Stimulated activated CD8-positive, alpha-beta memory T cell treated with anti-CD3 and anti-CD28 coated beads, Interleukin-7, amount 100 ng/mL, for 4 hours (primary cell): ENCODE results near the gene ZNF618.

Experiments
- DNase-seq, 2 donors: peaks; one replicate each; pipeline ENCODE4 v3.0.0-alpha.2; 2020; ENCODE audit warnings: low read depth in 2 of 2

ZNF618 gene

DNA sequence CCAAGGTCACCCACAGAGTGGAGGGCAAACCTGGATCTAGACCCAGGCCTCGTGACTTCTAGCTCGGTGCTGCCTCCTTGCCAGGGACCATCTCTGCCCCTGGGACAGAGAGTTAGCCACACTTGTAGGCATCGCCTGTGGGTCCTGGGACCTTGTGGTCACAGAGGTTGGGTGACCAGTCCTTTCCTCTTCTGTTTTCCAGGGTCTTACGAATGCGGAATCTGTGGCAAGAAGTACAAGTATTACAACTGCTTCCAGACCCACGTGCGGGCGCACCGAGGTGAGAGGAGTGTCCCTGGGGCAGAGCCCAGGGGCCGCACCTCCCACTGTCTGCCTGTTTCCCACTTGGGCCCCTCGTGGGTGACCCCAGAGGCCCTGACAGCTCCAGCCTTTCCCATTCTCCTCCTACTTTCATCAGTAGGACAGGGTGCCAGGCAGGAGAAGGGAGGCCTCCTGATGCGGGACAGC lies 125.7 kb downstream of the ZNF618 start:
- DNase-seq, result no peak

DNA sequence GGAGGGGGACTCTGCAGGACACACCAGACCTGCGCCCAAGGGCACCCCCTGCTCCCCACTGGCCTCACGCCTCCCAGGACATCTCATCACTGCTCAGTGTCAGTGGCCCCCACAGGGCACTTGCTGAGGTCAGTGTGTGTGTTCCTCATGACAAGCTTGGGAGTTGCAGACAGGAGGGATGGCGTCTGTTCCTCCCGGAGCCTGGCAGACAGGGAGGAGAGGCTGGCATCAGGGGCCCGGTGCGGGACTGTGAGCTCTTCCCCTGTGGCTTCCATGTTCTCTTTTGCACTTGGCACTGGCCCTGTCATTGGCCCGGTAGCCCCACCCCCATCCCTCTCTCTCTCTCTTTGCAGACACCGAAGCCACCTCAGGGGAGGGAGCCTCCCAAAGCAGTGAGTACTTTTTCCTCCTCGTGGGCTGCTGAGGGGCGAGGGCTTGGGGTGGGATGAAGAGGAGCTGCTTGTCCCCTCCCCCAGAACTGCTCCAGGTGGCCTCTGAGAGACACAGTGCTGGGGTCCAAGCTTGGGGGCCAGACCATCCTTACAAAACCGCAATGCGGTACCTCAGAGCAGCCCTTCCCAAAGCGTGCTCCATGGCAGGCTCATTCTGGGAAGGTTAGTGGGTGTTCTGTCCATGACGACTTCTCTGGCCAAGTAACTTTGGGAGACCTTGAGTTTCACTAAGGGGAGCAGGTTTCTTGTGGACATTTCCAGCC lies 126.3 kb downstream of the ZNF618 start:
- DNase-seq, result no peak

DNA sequence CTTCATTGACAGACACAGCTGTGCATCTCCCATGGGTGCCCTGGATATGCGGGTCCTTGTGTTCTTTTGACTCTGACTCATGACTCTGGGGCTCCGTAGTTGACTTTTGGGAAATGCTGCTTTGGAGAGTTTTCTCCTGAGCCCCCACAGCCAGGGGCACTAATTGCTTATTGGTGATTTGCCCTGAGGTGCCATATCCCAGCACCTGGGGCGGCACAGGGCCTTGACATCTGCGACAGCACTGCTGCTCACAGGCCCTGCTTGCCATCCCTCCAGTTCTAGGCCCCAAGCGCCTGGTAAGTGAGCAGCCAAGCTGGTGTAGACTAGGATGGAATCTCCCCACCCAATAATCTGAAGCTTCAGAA lies 126.9 kb downstream of the ZNF618 start:
- DNase-seq, result no peak

DNA sequence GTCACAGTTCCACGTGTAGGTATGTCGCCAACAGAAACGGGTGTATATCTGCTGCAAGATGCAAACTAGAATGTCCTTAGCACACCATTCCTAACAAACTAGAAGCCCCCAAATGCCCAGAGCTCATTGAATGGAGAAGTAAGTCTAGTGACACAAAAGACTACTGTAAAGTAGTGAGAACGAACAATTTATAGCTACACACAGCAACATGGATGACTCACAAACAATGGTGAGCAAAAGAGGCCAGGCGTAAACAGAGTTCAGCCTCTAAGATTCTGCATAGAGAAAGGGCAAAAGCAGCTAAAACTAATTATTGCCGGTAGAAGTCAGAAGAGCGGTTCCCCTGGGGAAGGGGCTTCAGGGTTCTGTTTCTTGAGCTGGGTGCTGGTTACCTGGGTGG lies 127.2 kb downstream of the ZNF618 start:
- DNase-seq, result no peak

DNA sequence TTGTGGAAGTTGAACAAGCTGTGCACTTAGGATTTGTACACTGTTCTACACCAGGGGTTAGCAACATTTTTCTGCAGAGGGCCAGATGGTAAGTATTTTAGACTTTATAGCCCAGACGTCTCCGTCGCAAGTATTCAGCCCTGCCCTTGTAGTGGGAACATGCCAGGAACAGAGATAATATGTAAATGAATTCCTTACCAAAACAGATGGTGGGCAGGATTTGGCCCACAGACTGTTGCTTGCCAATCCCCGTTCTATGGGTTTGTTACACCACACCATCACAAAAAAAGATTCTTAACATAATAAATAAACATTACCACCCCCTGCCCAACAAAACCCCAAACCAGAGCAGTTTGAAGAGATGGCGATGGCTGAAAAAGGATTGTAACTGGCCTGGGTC lies 127.6 kb downstream of the ZNF618 start:
- no peak for DNase-seq

DNA sequence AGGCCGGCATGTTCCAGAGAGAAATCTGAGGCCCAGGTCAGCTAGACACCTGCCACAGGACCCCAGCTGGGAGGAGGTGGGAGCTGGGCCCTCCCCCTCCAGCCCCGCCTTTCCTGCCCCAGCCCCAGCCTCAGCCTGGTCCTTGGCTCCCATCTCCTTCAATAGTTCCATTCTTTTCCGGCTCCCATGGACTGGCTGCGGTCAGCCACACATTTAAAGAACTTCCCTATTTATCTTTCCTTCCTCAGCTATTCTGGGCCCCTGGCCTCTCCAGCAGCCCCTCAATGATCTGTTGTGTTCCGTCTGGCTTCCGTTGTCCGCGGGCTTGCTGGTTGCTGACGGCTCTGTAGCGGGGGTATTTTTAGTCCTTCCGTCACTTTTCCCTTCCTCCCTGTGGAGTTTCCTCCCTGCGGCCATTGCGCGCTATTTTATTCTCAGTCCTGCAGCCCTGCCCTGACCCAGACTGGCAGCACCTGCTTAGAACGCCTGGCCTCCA lies 128.2 kb downstream of the ZNF618 start:
- DNase-seq, result no peak

DNA sequence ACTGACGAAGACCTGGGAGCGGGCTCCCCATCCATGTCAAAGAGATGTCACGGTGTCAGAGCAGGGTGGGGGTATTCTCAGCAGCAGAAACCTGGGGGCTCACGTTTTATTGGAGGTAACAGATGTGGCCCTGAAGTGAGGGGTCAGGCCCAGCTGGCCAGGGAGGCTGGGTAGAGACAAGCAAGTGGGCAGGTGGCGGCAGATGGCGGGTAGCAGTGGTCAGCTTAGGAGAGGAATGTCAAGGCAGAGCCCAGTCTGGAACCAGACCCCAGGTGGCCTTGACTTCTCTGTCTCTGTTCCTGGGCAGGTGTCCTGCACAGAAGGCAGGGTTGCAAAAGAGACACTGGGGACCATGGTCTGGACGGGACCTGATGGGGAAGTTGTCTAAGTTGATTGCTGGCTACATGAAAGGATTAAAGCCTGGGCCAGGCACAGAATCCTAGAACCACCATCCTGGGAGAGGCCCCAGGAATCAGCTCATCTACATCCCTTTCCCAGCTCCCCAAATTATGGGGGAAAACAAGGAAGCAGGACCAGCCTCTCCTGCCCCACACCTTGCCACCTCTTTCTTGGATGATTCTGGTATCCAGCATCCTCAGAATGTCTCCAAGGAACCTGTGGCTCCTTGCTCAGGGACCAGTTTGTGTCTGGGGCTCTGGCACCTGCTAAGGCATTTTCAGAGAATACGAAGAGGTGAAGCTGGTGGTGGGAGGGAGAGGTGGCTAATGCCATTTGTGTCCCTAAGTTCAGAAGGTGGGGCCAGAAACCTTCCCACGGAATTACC lies 129.5 kb downstream of the ZNF618 start:
- DNase-seq, result no peak

DNA sequence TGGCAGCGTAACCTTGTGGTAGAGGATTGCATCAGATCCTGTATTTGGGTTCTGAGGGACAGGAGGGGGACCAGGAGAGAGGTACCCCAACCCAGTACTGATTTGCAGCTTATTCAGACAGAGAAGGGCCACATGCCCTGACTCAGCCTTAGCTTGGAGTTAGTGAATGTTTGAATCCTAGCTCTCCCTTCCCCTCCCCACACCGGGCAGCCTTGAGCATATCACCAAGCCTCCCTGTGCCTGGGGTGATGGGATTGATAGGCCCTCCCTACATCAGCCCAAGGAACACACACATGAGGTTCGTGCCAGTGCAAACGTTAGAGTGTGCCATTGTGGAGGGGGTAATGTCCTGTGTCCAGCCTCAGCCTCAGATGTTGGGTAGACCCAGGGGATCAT lies 130.0 kb downstream of the ZNF618 start:
- DNase-seq, result no peak

DNA sequence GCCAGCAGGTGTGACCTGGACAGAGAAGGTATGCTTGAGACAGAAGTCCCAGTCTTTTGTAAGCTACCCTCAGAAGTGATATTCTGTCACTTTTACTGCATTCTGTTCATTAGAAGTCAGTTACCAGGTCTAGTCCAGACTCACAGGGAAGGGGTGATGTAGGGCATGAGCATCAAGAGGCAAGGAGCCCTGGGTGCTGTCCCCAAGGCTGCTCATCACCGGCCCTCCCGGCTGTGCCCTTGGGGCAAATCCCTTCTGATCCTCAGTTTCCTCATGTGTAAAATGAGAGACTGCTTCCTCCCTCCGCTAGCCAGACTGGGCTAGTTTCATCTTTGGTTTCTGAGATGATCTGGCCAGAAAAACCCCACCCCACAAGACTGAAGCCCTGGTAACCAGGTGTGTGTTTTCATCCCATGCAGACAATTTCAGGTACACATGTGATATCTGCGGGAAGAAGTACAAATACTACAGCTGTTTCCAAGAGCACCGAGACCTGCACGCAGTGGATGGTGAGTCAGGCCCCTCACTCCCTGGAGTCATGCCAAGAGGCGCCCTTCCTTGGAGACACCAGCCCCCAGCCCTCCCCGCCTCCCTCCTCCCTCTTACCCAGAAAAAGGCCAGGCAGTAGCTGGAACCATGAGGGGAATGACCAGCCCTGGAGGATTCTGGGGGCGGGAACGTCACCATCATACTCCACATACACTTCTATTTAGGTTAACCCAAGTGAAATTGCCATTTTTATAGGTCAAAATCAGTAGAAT lies 131.0 kb downstream of the ZNF618 start:
- DNase-seq, result no peak

DNA sequence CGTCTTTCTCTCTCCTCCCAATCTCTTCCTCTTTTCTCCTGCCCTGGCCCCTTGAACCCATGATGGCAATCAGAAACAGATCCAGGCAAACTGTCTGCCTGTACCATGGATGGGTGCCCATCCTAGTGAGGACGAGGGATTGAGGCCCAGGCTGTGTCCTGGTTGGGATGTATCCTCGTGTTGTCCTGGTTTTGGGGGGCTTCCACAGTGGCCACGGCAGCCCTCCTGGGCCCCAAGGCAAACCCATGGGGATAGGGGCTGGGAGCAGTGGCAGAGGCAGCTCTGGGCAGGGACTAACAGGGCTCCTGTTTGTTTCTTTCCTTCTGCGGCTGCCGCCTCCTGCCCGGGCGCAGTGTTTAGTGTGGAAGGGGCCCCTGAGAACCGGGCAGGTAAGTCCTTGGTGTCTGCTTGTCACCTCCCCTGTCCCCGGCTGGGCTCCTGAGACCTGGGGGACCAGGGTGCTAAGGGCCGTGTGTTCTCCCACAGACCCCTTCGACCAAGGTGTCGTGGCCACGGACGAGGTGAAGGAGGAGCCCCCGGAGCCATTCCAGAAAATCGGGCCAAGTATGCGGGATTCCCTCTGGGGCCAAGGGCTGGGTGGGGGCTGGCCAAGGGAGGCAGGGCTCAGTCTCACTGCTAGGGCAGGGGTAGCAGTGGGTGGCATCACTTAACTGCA lies 132.0 kb downstream of the ZNF618 start:
- no peak for DNase-seq

DNA sequence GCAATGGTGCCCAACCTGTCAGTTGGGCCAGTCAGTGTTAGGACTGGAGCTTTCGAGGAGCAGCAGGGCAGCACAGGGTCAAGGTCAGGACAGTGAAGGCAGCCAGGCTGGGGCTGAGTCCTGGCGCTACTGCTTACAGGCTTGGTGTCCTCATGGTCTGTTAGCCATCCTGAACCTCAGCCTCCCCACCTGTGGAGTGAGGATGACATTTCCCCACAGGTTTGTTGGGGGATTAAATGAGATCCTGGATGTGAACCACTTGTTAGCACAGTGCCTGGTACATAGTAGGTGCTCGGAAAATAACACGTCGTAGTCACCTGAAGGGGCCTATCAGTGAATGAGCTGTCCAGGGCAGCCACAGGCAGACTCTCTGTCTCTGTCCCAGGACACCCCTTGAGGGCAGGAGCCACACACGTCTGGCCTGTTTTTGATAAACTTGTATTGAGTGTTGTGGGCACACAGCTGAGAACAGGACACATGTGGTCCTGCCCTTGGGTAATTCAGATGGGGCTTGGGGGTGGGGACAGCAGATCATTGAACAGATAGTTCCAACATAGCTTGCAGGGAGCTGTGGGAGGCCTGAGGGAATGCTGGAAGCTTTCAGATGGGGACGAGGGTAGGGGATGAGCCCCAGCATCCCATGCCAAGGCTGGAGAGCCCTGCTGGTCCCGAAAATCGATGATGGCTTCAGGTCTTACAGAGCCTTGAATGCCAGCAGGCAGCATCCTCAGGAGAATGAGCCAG lies 132.7 kb downstream of the ZNF618 start:
- no peak for DNase-seq

DNA sequence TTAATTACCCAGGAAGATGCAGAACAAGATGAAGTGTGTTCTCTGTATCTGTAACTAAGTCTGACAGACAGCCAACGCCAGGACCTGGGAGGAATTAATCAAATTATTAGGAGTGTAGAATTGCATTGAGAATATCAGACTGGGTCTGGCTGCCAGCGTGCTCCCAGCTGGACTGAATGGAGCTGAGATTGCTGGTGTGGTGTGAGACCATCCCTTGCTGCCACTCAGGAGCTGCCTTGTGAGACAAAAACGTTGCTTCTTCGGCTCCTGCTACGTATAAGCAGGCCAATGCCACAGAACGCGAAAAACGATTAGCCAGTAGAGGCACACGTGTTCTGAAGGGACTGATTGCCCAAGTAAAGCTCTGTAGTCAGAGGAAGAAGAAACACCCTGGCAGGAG lies 135.2 kb downstream of the ZNF618 start:
- no peak for DNase-seq

DNA sequence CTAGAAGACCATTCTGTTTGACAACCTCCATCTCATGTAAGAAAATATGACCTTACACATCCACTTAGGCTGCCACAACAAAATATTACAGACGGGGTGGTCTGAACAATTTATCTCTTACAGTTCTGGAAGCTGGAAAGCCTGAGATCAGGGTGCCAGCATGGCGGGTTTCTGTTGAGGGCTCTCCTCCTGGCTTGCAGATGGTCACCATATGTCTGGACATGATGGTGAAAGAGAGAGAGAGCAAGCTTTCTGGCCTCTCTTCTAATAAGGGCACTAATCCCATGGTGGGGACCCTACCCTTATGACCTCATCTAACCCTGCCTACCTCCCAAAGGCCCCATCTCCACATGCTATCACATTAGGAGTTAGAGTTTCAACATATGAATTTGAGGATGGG lies 136.0 kb downstream of the ZNF618 start:
- no peak for DNase-seq

DNA sequence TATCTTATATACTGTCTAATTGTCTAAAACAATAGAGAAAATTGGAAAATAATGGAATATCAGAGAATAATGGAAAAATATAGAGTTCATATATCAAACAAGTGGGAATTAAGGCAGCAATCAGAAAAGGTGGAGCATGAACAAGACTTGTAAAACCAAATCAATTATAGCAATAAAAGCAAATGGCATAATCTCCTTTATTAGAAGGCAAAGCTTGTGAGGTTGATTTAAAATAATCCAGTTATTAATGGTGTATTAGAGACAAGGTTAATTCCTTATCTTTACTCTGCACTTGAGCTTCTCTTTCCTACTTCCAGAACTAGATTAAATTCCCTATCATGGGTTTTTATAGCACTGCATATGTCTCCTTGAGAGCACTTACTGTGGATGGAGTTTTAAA lies 137.9 kb downstream of the ZNF618 start:
- DNase-seq, result no peak

DNA sequence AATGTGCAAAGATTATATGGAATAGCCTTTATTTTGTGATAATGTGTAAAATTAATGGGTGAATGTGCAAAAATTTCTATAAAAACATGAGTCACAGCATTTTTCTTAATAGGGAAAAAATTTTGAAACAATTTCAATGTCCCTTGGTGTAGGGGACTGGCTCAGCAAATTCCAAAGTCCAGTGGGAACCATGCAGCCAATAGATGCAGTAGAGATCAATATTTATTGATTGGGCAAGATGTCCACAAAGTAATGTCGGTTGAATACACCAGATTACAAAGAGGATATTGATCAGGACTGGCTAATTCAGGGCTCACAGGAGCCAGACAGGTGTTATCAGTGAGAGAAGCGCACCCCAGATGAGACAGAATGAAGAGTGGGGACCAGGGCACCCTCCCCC lies 139.5 kb downstream of the ZNF618 start:
- DNase-seq, result no peak

DNA sequence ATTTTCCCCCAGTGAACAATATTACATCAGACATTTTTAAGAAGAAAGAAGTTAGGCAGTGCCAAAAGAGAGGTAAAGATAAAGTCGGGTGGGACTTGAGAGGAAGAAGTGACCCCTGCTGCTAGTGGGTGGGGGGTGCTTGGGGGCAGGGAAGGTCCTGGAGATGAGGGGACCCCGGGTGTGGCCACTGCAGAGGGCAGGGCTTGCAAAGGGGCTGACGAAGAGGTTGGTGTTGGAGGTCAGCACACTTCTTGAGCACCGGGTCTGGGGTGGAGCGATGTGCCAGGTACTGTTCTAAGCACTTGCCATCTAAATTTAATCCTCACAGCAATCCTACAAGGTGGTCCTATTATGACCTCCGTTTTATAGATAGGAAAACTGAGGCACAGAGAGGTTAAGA lies 140.0 kb downstream of the ZNF618 start:
- DNase-seq, result no peak

DNA sequence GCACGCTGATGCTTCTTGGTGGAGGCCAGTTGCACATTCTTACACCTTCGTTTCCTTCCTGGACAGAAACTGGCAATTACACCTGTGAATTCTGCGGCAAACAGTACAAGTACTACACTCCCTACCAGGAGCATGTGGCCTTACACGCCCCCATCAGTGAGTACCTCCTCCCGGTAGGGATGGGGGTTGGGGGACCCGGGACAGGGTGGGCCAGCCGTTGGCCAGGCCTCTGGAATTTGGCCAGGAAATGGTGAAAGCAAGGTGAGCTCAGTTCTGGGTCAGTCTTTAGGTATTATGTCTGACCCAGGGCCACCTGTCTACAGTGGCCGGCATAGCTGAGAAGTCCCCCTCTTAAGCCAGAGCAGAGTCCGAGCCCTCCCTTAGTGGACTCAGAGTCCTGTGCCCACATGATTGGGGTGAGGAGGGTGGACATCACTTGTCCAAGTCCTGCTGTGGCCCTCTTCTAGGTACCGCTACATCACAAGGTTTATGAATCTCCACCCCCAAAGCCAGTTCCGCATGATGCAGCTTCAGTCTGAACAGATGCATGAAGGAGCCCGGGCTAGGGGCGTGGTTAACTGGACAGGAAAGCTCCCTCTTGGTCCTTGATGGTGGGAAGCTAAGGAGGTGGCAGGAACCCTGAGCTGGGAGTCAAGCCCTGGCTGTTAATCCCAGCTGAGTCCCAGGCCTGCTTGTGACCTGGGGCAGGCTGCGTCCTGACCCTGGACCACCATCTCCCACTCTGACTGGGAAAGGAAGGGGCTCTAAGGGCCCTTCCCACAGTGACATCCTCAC lies 140.7 kb downstream of the ZNF618 start:
- no peak for DNase-seq

DNA sequence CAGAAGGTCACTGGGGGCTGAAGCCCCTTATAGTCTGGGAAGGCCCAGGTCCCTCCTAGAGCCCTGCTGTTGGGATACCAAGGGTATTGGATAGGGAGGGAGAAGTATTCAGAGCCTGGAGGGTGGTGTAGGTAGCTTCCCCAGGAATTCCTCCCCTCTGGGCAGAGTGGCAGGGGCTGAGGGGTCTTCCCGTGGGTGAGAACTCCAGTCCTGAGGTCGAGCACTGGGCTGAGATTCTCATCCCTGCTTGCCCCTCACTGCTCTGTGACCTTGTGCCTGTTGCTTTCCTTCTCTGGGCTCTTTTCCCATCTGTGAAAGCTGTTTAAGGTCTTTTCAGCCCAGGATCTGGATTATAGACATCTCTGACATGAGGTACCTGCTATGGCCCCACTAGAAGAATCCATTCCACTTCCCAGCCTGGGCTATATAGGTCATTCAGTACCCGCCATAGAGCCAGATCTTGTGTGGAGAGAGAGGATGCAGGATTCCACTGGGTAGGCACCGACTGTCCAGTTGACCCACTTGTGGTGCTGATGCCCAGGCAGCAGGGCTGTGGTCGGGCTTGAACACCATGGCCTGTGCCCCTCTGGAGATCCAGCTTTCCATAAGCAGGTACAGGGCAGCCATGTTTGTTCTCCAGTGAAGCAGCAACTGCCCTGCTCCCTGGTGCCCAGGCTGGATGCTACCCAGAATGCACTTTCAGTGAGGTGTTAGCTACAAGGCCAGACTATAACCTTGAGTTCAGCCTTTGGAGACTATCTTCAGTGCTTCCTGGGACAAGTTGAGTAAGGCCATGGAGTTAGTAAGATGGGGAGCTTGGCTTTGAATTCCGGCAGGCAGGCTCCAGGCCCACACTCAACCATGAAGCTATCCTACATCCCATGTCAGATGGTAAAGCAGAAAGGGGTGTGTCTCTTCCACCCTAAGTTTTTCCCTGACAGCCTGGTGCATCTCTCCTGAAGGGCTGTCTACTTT lies 141.9 kb downstream of the ZNF618 start:
- no peak for DNase-seq

DNA sequence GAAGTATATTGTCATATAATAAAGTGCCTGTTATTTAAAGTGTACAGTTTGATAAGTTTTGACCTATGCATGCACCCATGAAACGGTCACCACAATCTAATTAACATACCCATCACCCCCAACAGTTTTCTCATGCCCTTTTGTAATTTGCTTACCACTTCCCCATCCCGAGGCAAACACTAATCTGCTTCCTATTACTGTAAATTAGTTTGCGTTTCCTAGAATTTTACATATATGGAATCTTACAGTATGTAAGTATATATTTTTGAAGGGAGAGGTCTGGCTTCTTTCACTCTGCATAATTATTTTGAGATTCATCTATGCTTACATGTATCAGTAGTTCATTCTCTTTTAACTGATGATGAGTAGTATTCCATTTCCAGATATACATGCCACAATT lies 145.5 kb downstream of the ZNF618 start:
- no peak for DNase-seq
